ENCODE results near the gene PI16.
"Not testable (repeated sequence)": the region's sequence is repeated elsewhere in the genome, so short reads cannot be mapped to it uniquely, and the experiment has no call there.

Gene PI16

GRCh38 chr6:36929152-36929551 is 25.4 kb upstream of the PI16 start:
- DNase-seq (ENCODE audit: low spot score) = no peak

- no peak for DNase-seq (ENCODE audit: low spot score)
Measured at GRCh38 chr6:36929607-36930006, 24.9 kb upstream of the PI16 start.

- DNase-seq (ENCODE audit: low spot score) = no peak
Measured at GRCh38 chr6:36930483-36930882, 24.1 kb upstream of the PI16 start.

- no peak for DNase-seq (ENCODE audit: low spot score)
Measured at GRCh38 chr6:36933102-36933501, 21.4 kb upstream of the PI16 start.

- no peak for DNase-seq (ENCODE audit: low spot score)
Measured at GRCh38 chr6:36933519-36933918, 21.0 kb upstream of the PI16 start.

- DNase-seq (ENCODE audit: low spot score) = no peak
Measured at GRCh38 chr6:36934901-36935300, 19.6 kb upstream of the PI16 start.

- DNase-seq (ENCODE audit: low spot score) = no peak
Measured at GRCh38 chr6:36936824-36937223, 17.7 kb upstream of the PI16 start.

- no peak for DNase-seq (ENCODE audit: low spot score)
Measured at GRCh38 chr6:36937896-36938295, 16.6 kb upstream of the PI16 start.

- no peak for DNase-seq (ENCODE audit: low spot score)
Measured at GRCh38 chr6:36938536-36938935, 16.0 kb upstream of the PI16 start.

- not testable (repeated sequence) for DNase-seq (ENCODE audit: low spot score)
Measured at GRCh38 chr6:36939005-36939404, 15.5 kb upstream of the PI16 start.

- DNase-seq (ENCODE audit: low spot score) = no peak
Measured at GRCh38 chr6:36940027-36940426, 14.5 kb upstream of the PI16 start.

- not testable (repeated sequence) for DNase-seq (ENCODE audit: low spot score)
Measured at GRCh38 chr6:36941561-36941960, 13.0 kb upstream of the PI16 start.

- not testable (repeated sequence) for DNase-seq (ENCODE audit: low spot score)
Measured at GRCh38 chr6:36942329-36942728, 12.2 kb upstream of the PI16 start.

- no peak for DNase-seq (ENCODE audit: low spot score)
Measured at GRCh38 chr6:36944650-36945049, 9.9 kb upstream of the PI16 start.

- no peak for DNase-seq (ENCODE audit: low spot score)
Measured at GRCh38 chr6:36945301-36945700, 9.2 kb upstream of the PI16 start.

- no peak for DNase-seq (ENCODE audit: low spot score)
Measured at GRCh38 chr6:36946526-36946925, 8.0 kb upstream of the PI16 start.

- no peak for DNase-seq (ENCODE audit: low spot score)
Measured at GRCh38 chr6:36947570-36948351, 6.8 kb upstream of the PI16 start.

GRCh38 chr6:36949076-36949475 is 5.5 kb upstream of the PI16 start:
- DNase-seq (ENCODE audit: low spot score) = not testable (repeated sequence)

GRCh38 chr6:36949636-36950035 is 4.9 kb upstream of the PI16 start:
- DNase-seq (ENCODE audit: low spot score) = no peak

GRCh38 chr6:36953931-36954261 is 642 bp upstream of the PI16 start:
- DNase-seq (ENCODE audit: low spot score) = no peak

GRCh38 chr6:36955136-36955535 is 598 bp downstream of the PI16 start:
- no peak for DNase-seq (ENCODE audit: low spot score)

- DNase-seq (ENCODE audit: low spot score) = no peak
Measured at GRCh38 chr6:36955671-36956445, 1.3 kb downstream of the PI16 start.

- no peak for DNase-seq (ENCODE audit: low spot score)
Measured at GRCh38 chr6:36956446-36956820, 1.9 kb downstream of the PI16 start.
